GM21515 (cell line): ENCODE results near the gene MTNR1A.
"Not testable (repeated sequence)": the region's sequence is repeated elsewhere in the genome, so short reads cannot be mapped to it uniquely, and the experiment has no call there.

Experiments
- ATAC-seq: cut with Tn5 transposase; IDR thresholded peaks from one replicate; pipeline ENCODE4 v1.9.1; 2021; ENCODE audit not compliant: unreplicated experiment

MTNR1A gene

GRCh38 chr4:186563761-186564160, 8.4 kb upstream of the MTNR1A start:
- ATAC-seq = no peak

DNA sequence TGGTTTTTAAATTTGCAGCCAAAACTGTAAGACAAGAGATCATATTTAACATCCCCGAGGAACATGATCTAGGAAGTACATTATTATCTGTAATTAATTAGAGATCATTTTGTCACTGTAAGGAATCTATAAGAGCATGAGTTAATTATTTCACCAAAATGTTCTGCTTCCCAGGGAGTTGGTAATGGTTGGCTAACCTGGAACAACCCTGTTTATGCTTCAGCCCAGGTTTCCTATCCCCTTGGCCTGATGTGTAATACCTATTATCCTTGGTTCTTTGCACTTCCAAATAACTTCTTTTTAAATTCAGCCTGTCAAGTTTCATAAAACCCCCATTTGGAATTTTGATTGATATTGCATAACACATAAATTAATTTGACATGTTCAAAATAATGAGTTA, 6.4 kb upstream of the MTNR1A start:
- ATAC-seq = no peak

- no peak for ATAC-seq
Measured at GRCh38 chr4:186560647-186561046, 5.3 kb upstream of the MTNR1A start.

DNA sequence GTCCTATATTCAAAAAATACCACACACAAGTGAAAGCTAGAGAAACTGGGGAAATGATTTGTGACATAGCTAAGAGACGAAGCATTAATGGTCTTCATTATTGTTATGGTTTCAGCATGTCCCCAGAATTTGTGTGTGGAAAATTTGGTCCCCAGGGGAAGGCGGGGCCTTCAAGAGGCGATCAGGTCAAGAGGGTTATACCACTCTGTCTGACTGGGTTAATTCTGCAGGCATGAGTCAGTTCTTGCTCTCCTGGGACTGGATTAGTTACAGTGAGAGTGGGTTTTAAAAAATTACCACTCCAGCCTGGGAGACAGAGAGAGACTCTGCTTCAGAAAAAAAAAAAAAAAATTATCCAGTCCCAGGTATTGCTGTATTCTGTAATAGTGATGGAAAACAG, 2.1 kb upstream of the MTNR1A start:
- ATAC-seq = no peak

DNA sequence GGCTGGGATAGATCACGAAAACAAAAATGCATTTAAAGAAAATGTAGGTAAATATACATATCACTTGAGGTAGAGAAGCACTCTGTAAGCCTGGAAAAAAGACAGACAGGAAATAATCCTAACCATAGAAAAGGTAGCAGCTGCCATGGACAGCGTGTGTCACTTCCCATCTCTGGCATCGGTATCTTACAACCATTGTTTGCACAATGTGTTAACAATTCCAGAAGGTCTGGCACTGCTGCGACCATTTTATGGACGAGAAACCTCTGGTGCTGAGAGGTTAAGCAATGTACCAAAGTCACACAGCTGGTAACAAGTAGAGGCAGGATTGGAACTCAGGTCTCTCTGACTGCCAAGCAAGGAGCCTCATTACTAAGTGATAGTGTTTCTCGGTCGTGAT, 1.7 kb upstream of the MTNR1A start:
- ATAC-seq = no peak

DNA sequence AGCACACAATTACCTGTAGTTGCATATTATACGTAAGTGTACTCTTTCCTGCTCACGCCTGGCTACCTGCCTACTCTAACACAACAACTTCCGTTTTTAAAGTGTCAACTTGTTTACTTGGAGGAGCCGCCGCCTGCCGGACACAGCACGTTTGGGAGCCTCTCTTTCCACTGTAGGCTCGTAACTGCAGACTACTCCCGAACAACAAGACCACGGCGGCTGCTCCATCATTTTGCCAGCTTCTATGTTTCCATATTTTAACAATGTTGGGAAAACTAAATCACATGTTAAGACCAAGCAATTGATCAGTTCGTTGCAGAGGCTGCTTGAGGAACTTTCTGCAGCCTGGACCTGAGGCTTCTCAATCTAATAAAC, 841 bp downstream of the MTNR1A start:
- no peak for ATAC-seq

- no peak for ATAC-seq
Measured at GRCh38 chr4:186553717-186554116, 1.6 kb downstream of the MTNR1A start.

DNA sequence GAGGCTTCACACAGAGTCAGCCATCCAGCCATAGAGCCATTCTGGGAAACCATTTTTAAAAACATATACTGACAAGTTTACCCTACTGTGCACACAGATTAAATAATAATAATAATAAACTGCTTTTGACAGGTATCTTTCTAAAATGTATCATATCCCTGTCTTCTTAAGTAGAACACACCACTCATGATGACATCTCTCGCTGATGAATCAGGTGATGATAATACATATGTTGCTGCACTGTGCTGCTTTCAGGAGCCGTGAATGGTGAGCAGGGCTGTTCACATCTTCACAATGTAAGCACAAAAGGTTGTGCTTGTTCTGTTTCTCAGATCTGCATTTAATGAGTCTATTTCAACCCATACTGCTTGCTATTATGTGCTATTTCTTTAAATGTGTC, 3.5 kb downstream of the MTNR1A start:
- ATAC-seq = no peak

DNA sequence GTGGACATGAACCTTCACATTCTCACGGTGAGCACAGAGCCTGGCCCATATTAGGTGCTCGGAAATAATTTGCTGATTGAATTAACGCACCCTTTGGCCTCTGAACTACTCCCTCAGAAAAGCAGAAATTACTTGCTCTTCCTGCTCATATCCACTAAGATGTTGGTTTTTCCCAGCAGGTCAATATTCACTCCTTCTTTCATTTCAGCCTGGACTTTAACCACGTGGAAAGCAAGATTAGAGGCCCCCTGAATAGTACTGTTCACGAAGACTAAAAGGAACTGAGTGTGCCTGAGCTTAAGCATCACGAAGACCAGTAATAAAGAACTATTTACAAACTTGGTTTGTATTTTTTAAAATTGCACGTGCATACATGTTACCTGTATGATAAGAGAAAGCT, 9.9 kb downstream of the MTNR1A start:
- ATAC-seq = no peak

GRCh38 chr4:186543206-186543605, 12.2 kb downstream of the MTNR1A start:
- no peak for ATAC-seq

DNA sequence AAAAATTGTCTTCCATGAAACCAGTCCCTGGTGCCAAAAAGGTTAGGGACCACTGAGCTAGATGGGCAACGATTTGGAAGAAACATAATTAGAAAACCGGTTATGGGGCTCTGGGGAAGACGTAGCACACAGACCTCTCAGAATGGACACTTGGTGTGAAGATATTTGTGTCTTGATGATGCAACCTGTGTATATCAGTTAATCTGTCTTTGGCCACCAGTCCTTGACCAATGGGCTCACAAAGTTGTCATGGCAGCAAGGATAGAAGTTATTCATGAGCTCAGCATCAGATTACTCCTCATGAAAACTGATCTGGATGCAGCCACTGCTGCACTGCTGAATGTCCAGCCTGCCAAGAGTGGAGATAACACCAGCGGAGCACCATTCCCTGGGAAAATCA, 13.6 kb downstream of the MTNR1A start:
- ATAC-seq = no peak

DNA sequence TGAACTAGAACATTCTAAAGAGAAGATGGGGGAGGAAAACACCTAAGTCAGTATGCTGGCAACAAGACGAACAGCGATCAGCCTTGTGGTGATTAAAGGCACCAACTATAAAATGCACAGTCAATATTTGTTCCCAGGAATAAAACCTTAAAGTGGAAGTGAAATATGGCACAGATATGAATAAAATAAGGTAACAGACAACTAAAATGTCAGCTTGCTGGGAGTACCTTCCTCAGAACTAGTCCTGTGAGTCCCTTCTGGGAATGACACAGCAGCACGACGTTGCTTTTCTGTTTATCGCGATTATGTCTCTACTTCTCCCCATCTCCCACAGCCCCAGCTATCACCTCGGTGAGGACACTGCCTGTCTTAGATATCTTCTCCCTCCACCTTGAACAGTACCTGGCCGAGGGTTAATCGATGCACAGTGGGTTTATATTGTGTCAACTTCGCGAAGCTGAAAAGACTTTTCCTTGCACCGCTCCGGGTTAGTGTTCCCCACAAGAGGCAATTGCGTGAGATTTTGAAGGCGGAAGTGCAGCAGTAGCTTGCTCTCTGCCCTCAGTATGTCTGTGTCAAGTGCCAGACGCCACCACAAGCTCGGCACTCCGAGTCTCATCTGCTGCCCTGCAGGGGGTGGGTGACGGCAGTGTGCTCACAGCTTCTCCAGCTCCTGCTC, 17.4 kb downstream of the MTNR1A start:
- no peak for ATAC-seq

- ATAC-seq = no peak
Measured at GRCh38 chr4:186536285-186536684, 19.1 kb downstream of the MTNR1A start.

DNA sequence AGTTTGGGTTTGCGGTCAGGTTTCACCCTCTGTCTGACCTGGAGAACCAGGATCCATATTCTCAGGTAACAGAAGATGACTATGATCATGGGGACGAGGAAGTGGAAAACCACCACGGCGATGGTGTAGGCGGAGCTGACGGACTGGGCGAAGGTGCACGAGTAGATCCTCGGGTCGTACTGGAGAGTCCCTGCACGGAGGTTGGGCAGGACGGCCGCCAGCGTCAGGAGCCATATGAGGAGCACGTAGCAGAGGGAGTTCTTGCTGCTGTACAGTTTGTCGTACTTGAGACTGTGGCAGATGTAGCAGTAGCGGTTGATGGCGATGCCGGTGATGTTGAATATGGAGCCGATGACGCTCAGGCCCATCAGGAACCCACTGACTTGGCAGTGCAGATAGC, 21.3 kb downstream of the MTNR1A start:
- no peak for ATAC-seq

GRCh38 chr4:186523927-186524326, 31.4 kb downstream of the MTNR1A start:
- ATAC-seq = not testable (repeated sequence)

DNA sequence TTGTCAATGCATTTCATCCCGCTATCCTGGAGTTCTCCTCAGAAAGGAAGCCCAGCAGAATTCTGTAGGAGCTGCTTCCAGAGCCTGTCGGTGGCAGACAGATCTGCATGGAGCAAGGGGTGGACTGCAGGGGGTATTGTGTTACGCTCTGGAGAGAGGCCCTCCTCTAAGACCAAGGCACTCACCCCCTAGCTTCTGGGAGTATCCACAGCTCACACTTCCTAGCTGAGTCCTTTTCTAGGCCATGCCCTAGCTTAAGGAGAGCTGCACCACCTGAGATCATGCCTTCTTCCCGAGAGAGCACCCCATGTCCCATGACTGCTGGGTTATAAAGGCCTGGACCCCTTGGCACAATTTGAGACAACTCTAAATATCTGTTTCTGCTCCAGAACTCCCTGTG, 39.1 kb downstream of the MTNR1A start:
- no peak for ATAC-seq

GRCh38 chr4:186514271-186514950, 41.0 kb downstream of the MTNR1A start:
- ATAC-seq = no peak

- not testable (repeated sequence) for ATAC-seq
Measured at GRCh38 chr4:186504771-186505170, 50.6 kb downstream of the MTNR1A start.

GRCh38 chr4:186502231-186502630, 53.1 kb downstream of the MTNR1A start:
- ATAC-seq = no peak

GRCh38 chr4:186501554-186501953, 53.8 kb downstream of the MTNR1A start:
- ATAC-seq = no peak

DNA sequence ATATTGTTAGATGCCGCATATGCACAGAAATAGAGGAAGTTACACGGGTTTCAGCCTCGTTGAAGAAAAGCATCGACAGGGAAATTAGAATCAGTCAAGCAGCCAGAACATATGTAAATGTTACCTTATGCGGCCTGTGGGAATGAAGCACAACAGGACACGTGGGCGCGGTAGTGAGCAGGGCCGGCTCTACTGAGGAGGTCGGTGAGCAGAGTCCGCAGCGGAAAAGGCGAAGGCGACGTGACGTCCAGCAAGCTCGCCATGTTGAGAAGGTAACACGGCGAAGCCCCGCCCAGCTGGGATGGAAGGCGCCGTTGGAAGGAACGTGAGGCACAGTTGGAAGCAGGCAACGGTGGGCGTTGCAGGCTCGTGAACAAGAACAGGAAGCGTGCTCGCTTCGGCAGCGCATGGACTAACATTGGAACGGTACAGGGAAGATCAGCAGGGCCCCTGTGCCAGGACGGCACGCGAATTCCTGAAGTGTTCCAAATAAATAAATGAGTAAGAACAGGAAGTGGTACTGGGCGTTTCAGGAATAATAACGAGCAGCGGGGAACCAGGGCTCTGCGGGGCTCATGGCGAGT, 54.6 kb downstream of the MTNR1A start:
- ATAC-seq = no peak

DNA sequence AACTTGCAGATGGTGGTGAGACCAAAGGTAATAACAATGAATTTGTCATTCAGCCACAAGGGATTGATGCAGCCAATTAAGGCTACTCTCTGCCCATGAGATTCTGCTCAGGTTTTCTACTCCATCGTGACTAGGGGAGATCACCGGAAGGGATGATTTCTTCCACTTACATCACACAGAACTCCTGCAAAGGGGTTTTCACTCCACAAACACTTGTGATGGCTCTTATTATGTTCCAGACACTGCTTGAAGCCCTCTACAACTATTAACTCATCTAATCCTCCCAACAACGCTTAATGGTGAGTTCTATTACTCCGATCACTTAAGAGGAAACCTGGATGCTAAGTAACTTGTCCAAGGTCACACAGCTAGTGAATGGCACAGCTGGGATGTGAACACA, 55.9 kb downstream of the MTNR1A start:
- ATAC-seq = no peak

DNA sequence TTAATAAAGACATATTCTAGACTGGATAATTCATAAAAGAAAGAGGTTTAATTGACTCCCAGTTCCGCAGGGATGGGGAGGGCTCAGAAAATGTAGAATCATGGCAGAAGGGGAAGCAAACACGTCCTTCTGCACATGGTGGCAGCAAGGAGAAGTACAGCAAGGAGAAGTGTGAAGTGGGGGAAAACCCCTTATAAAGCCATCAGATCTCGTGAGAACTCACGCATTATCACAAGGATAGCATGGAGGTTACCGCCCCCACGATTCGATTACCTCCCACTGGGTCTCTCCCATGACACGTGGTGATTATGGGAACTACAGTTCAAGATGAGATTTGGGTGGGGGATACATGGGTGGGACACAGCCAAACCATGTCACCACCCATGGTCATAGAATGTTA, 58.3 kb downstream of the MTNR1A start:
- ATAC-seq = no peak
